ENCODE data around the gene CAVIN2. TPM values are rescaled to one million over a fixed set of nuclear protein-coding genes. Genes with fewer than 3 reads are reported as not detected.

The CAVIN2 gene
- total and polyA plus RNA-seq, 11 donors: 35.2 to 149 (median 93.0) TPM

DNA sequence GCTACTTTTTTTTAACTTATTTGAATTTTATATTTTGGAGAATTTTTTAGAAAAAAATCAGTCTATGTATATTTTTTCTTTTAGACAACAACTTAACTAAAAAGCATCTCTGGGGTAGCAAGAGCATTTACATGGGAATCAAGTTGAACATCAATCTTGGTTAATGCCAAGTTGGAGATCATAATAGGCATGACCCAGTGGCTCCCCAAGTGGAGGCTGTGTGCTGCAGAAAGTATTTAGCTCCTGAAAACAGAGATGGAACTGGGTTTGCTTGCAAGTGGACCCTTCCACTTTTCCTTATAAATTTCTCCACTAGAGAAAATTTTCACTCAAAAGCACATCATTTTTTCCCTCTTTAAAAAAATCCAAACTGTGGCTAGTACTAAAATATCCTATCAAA, 23.9 kb upstream of the CAVIN2 start:
- Histone ChIP-seq H3K4me1 (peaks cover 12 to 36% (median 23%) of the 10 kb centered on the region in 12 donors), H3K36me3 (no peaks in the 10 kb centered on the region), H3K9me3 (no peaks in the 10 kb centered on the region), H3K4me3 (no peak overlapping the region), H3K27me3 (no peaks in the 10 kb centered on the region), H3K27ac (no peak overlapping the region)
- ATAC-seq (no peak), DNase-seq (no peak)
- no peak for TF ChIP-seq POLR2A (IDR thresholded peaks at IDR 0.05)
- TF ChIP-seq, protein P1, sequence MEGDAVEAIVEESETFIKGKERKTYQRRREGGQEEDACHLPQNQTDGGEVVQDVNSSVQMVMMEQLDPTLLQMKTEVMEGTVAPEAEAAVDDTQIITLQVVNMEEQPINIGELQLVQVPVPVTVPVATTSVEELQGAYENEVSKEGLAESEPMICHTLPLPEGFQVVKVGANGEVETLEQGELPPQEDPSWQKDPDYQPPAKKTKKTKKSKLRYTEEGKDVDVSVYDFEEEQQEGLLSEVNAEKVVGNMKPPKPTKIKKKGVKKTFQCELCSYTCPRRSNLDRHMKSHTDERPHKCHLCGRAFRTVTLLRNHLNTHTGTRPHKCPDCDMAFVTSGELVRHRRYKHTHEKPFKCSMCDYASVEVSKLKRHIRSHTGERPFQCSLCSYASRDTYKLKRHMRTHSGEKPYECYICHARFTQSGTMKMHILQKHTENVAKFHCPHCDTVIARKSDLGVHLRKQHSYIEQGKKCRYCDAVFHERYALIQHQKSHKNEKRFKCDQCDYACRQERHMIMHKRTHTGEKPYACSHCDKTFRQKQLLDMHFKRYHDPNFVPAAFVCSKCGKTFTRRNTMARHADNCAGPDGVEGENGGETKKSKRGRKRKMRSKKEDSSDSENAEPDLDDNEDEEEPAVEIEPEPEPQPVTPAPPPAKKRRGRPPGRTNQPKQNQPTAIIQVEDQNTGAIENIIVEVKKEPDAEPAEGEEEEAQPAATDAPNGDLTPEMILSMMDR (IDR thresholded peaks at IDR 0.05): peak in 2 of 12 donors; percentile 8 to 16
- intact Hi-C loops (cut with DNase I): loop anchor here in 1 of 10 donors (2.0 kb wide), 1 partner anchor 292 kb away; no protein-coding TSS in a partner anchor

DNA sequence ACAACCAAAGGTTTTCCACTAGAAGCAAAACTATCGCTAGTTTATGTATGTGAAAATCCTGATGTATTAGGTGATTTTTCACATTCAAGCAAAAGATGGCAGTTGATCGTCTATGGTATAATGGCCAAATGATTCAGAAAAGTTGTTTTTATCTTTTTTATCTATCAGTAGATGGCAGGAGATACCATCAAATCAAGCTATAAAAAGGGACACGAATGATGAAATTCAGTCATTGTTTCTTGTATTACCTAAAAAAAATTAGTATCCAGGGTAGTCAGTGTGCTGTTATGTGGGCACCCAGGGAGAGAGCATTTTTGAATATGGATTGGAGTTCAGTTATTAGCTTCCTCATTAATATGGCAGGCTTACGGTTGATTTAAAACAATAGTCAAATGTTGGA, 22.9 kb upstream of the CAVIN2 start:
- no peak for DNase-seq
- H3K4me1 ChIP-seq: peaks cover 12 to 45% (median 32%) of the 10 kb centered on the region in 12 donors
- H3K27me3 ChIP-seq: no peaks in the 10 kb centered on the region
- intact Hi-C loops (cut with DNase I): loop anchor here in 1 of 10 donors (2.0 to 5.0 kb wide), 2 partner anchors 158 to 293 kb away; no protein-coding TSS in a partner anchor
- no peak overlapping the region for H3K4me3 ChIP-seq
- ATAC-seq: no peak
- peak overlapping the region in 1 of 12 donors; percentile 38 for H3K27ac ChIP-seq
- H3K9me3 ChIP-seq: no peaks in the 10 kb centered on the region
- WGBS, 4 donors: 67 to 76% (median 71%) methylated on average over 4 of the region's 4 CpGs
- no peaks in the 10 kb centered on the region for H3K36me3 ChIP-seq
- TF ChIP-seq, protein P1 (IDR thresholded peaks at IDR 0.05): no peak
- TF ChIP-seq POLR2A (IDR thresholded peaks at IDR 0.05): no peak

DNA sequence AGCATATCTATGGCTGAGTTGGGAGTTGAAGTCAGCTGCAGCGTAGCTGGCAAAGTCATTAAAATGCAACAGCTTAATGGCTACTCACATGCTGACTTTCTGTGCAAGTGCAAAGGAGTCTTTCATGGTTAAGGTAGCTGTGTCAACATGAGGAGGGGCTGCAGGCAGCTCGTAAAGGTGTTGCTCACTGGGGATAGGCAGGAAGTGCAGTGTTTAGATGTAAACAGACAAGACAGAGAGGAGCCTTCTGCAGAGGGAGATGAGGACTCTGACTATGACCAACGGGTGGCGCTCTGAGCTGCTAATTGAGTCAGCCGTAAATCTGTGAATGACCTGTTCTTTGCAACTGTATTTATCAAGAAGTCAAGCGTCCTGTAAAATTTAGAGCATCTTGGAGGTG, 22.3 kb upstream of the CAVIN2 start:
- H3K4me1 ChIP-seq: peaks cover 12 to 51% (median 37%) of the 10 kb centered on the region in 12 donors
- no peak for ATAC-seq
- H3K27me3 ChIP-seq: no peaks in the 10 kb centered on the region
- intact Hi-C loops (cut with DNase I): loop anchor here in 1 of 10 donors (5.0 kb wide), 1 partner anchor 158 kb away; no protein-coding TSS in a partner anchor
- no peak for DNase-seq
- H3K4me3 ChIP-seq: no peak overlapping the region
- peak overlapping the region in 2 of 12 donors; percentile 38 to 69 for H3K27ac ChIP-seq
- TF ChIP-seq, protein P1 (IDR thresholded peaks at IDR 0.05): peak in 1 of 12 donors; percentile 23
- no peak for TF ChIP-seq POLR2A (IDR thresholded peaks at IDR 0.05)
- WGBS, 4 donors: 57 to 65% (median 62%) methylated on average over 6 of the region's 6 CpGs
- H3K9me3 ChIP-seq: no peaks in the 10 kb centered on the region
- no peaks in the 10 kb centered on the region for H3K36me3 ChIP-seq

DNA sequence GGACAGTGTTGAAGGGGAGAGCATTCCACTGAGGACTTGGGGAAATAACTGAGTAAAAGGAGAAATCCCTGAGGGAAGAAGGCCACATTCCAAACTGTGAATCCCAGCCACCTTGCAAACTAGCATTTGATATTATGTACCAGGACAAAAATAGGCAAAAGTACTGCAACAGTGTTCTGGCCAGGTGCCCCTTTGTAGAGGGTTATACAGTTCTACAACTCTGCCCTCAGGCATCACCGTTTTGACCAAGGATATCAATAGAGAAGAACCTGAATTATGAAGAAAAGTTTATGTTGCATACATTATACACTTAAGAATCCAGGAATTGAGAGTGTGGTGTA, 20.6 kb upstream of the CAVIN2 start:
- no peak for DNase-seq
- no peak overlapping the region for H3K4me3 ChIP-seq
- WGBS, 4 donors: 32 to 45% (median 39%) methylated on average over 1 of the region's 1 CpG
- peaks cover 12 to 65% (median 47%) of the 10 kb centered on the region in 12 donors for H3K4me1 ChIP-seq
- H3K9me3 ChIP-seq: no peaks in the 10 kb centered on the region
- TF ChIP-seq, protein P1 (IDR thresholded peaks at IDR 0.05): no peak
- TF ChIP-seq POLR2A (IDR thresholded peaks at IDR 0.05): no peak
- no peaks in the 10 kb centered on the region for H3K27me3 ChIP-seq
- no peaks in the 10 kb centered on the region for H3K36me3 ChIP-seq
- peak overlapping the region; percentile 63 to 89 (median 75) for H3K27ac ChIP-seq
- intact Hi-C loops (cut with DNase I): loop anchor here in 2 of 10 donors (2.0 to 5.0 kb wide), 2 partner anchors 21 to 160 kb away; partner anchors contain the start of gene CAVIN2 (in 2 of the 2)
- ATAC-seq: peak; percentile 20 to 54 (median 30)

All from heart left ventricle (tissue), 16 donors.